Activated CD8-positive, alpha-beta memory T cell treated with anti-CD3 and anti-CD28 coated beads for 1 hour (primary cell): ENCODE measurements around the gene TANGO6.
"Not testable (repeated sequence)": the region's sequence is repeated elsewhere in the genome, so short reads cannot be mapped to it uniquely, and the experiment has no call there.

Source experiments
- DNase-seq, 2 donors: peaks; one replicate each; pipeline ENCODE4 v3.0.0-alpha.2; 2020; ENCODE audit warnings: low read depth in 1 of 2; ENCODE audit errors: extremely low read depth in 1 of 2

Gene TANGO6

DNA sequence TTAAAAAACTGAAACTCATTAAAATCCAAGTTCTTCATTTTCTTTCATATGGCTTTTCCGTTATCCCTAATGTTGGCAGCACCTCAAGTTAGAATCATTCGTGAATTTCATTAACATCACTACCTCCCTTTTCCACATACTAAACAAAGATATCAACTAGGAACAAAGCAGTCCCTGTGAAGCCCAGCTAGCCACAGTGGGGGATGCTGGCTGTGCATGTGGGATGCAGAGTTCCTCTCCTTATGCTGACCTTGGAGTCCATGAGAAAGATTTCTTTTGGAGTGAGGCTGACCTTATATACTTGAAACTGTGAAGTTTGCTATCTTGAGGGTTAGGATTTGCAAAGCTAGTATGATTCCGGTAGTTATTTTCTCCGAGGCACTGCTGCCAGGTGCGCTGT is 117.6 kb downstream of the TANGO6 start:
- no peak for DNase-seq

DNA sequence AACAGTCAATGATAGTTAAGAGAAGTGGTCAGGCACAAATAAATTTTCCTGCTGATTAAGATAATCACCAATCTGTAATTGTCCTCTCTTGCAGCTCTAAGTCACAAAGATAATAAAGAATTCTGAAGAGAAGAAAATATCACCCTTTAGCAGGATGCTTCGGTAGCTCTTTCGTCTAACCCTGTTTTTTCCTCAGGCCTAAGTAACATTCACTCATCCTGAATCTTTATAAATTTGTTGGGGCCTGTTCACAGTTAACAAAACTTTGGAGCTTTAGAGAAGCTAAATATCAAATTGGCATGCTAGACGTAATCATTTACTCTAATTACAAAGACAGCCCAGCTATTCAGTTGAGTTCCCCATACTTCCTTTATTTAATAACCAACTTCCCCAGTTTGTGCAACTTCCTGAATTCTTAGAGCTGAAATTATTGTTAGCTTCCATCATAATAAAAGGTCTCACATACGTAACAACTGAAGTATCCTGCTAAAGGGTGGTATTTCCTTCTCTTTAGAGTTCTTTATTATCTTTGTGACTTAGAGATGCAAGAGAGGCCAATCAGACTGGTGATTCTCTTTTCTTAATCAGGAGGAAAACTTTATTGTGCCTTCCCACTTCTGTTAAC is 118.6 kb downstream of the TANGO6 start:
- no peak for DNase-seq

DNA sequence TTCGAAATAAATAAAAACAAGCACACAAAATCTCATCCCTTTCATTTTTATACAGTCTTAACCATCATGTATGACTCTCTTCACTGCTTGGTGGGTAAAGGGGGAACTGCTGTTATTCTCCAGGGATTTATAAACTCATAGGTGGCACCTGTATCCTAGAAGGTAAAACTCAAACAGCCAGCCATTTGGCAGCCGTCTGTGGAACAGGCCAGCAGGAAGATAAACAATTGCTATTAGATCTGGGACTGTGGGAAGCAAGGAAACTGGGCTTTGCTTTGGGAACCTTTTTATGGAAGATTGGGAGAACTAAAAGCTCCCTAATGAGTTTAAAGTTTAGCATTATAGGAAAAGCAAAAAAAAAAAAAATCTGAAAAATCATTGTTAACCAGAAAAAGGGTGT is 126.0 kb downstream of the TANGO6 start:
- DNase-seq, result no peak

DNA sequence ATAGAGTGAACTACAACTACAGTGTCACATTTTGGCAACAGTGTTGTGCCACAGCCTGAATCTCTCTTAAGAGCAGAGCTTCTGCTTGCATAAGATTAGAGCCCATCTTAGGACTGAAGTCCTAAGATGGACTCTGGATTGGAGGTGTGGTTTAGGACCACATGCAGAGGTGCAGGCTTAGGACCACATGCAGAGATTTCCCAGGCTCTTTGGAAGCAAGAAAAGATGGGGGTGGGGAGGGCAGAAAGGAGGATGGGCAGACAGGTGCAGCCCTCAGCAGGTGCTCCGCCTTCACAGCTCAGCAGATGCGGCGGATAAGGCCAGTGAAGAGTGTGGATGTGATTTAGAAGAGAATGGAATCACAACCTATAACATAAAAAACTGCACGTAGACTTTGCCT is 128.7 kb downstream of the TANGO6 start:
- no peak for DNase-seq

DNA sequence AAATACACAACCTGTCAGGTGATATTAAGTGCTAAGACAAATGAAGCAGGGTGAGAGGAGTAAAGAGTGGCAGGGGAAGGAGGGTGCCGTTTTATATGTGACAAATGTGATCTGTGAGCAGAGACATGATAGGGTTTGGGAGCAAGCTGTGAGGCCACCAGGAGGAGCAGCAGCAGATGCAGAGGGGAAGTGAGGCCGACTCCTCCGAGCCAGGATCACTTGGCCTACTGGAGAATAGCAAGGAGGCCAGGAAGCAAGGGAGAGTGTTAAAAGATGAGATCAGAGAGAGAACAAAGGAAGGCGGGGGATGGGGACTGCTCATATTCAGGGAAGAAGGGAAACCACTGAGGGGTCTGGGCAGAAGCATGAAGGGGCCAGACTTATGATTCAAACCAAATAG is 129.4 kb downstream of the TANGO6 start:
- DNase-seq, result no peak

DNA sequence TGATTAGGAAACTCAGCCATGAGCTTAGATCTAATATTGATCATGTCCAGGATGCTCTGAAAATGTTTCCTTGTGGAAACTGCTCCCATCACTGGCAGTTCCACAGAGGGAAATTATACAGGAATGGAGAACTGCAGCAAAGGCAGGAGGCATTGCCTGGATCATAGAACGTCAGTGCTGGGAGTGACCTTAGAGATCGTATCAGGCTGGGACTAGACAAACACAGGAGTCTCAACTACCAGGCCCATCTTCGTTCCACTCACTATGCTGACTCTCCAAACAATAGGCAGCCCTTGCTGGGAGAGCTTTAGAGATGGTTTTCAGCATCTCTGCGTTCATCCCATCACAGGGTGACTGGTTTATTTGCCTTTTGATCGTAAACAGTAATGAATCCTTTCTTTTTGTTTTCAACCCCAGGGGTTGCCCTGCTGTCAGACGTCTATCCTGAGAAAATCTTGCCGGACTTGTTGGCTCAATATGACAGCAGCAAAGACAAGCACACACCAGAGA is 130.3 kb downstream of the TANGO6 start:
- no peak for DNase-seq

DNA sequence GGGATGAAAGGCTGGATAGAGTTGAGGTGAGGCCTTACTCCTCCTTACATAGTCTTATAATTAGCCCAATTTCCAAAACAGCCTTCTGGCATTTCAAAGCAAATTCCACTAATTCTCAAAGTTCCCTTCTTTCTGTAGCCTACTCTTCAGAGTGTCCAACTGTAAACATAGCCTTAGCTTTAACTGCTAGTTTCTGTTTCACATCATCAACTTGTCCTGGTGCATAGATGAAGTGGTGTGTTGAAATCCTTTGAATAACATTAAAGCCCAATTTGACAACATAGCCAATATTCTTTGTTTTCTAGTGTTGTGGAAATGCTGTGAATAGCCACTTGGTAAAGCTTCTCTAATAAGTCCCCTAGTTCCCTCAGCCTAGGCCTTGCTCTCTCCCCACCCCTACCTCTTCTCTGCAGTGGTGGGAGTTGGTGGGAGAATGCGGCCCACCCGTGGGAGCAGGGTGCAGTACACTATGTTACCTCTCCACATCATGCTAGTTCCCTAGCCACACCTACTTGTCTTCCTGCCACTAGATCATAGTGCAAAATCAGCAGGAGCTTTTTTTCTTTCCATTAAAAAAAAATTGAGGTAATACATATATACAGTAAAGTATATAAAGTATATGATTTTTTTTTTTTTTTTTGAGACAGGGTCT is 135.1 kb downstream of the TANGO6 start:
- no peak for DNase-seq

DNA sequence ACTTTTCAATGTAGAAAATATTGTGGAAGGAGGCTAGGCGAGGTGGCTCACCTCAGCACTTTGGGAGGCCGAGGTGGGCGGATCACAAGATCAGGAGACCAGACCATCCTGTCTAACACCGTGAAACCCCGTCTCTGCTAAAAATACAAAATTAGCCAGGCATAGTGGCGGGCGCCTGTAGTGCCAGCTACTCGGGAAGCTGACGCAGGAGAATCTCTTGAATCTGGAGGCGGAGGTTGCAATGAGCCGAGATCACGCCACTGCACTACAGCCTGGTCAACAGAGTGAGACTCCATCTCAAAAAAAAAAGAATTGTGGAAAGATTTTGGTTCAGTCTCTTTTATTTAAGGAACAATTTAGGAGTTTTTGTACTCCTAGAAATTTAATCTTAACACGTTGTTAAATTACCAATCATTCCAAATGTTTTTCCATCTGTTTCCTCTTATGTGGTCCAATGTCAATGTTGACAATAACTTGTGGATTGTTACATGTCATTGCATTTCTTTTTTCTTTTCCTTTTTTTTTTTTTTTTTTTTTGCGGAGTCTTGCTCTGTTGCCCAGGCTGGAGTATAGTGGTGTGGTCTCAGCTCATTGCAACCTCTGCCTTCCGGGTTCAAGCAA is 137.5 kb downstream of the TANGO6 start:
- no peak for DNase-seq

DNA sequence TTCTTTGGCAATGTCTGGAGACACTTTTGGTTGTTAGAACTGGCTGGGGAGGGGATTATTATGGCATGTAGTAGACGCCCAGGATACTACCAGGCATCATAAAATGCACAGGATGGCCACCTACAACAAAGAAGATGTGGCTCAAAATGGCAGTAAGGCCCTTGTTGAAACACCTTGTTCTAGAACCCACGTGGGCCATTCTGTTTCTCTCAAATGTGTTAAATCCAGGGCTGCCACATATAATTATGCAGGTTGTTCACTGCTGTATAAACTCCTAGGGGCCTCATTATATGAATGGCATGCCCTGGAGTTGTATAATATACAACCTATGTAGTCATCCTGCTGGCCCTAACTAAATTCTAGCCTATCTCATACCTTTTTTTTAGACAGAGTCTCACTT is 138.6 kb downstream of the TANGO6 start:
- no peak for DNase-seq

DNA sequence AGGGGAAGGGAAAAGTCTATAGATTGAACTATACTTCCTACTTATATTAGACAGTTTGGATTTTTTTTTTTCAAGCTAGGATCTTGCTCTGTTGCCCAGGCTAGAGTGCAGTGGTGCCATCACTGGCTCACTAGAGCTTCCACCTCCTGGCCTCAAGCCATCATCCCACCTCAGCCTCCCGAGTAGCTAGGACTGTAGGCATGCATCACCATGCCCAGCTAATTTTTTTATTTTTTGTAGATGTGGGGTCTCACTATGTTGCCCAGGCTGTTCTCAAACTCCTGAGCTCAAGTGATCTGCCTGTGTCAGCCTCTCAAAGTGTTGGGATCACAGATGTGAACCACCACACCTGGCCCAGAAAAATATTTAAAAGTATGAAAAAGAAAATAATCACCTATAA is 141.1 kb downstream of the TANGO6 start:
- DNase-seq, result no peak

DNA sequence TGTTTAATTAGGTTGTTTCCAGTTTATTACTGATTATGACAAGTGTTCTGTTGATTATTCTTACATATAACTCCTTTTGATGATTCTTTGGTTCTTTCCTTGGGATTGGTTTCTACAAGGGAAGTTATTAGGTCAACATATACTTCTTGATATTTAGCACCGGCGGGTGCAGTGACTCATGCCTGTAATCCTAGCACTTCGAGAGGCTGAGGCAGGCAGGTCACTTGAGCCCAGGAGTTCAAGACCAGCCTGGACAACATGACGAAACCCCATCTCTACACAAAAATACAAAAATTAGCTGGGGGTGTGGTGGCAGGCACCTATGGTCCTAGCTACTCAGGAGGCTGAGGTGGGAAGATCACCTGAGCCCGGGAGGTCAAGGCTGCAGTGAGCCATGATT is 141.9 kb downstream of the TANGO6 start:
- DNase-seq, result no peak

DNA sequence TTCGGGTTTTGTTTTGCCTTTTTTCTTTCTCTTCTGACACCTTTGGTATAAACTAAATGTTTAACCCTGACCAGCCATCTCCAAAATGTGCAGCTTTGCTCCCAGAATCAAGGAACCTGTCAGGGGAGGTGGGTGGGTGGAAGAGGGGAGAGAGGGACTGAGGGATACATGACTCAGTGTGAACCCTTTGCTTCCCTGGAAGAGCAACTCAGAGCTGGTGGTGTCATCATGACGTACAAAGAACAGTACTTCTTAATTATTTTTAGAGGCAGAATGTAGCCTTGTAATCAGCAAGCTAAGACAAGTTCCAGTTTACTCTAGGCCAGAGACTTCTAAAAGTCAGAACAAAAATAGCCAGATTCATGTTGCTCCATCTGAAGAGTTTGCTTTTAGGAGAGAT is 142.5 kb downstream of the TANGO6 start:
- DNase-seq, result no peak

DNA sequence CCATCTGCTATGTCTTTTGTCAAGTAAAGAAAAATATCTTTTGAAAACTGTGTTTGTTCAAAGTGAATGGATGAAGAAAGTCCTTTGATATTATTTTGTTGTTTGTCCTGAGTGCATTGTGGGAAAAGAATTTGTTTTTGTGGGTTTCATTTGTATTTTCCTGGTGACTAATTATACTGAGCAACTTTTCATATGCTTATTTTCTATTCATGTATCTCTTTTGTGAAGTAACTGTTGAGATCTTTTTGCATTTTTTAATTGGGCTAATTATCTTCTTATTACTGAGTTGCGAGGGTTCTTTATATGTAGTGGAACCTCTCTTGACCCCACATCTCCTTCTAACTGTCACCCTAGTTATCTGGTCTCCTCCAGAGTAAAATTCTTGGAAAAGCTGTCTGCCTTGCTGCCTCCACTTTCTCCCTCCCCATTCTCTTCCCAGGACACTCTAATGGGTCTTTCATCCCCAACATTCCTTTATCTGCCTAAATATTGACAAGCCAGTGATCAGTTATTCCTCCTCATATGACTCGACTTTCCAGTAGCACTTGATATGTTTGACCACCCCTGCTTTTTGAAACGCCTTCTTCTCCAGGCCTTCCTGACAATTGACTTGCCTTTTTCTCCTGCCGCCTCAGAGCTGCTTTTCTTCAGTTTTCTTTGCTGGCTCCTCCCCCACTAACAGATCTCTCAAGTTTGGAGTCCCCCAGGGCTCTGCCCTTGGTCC is 144.6 kb downstream of the TANGO6 start:
- DNase-seq, result no peak

DNA sequence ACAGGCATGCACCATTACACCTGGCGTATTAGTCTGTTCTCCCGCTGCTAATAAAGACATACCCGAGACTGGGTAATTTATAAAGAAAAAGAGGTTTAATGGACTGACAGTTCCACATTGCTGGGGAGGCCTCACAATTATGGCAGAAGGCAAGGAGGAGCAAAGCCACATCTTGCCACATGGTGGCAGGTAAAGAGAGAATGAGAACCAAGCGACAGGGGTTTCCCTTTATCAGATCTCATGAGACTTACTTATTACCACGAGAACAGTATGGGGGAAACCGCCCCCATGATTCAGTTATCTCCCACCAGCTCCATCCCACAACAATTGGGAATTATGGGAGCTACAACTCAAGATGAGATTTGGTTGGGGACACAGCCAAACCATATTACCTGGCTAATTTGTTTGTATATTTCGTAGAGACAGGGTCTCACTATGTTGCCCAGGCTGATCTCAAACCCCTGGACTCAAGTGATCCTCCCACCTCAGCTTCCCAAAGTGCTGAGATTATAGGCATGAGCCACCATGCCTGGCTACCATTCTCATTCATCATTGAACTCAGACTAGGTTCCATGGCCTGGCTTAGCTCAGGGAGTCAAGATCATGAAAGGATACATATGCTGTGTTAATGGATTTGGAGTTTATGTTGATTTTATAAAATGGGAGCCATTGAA is 147.0 kb downstream of the TANGO6 start:
- not testable (repeated sequence) for DNase-seq

DNA sequence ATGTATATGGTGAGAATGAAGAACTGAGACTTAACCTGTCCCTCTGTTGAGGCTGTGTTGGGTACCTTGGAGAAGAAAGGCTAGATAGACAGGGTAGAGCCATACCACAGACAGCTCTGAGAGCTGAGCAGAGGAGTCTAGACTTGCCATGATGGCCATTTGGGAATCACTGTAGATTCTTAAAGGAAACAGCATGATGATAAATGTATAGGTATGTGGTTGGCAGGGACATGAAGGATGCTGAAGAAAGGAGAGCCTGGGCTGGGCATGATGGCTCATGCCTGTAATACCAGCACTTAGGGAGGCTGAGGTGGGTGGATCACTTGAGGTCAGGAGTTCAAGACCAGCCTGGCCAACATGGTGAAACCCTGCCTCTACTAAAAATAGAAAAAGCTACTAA is 147.7 kb downstream of the TANGO6 start:
- DNase-seq, result no peak

DNA sequence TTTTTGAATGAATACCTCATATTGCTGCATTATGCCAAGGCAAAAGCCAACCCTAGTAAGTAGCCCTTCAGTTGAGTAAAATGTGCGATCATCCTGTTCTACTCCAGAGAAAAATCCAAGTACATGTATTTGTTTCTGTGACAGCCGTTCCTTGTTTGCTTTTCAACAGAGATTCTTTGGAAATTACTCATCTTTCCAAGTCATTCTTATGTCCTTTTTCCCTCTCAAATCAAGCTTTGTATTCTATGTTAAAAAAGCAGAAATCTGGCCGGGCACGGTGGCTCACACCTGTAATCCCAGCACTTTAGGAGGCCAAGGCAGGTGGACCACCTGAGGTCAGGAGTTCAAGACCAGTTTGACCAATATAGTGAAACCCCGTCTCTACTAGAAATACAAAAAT is 149.2 kb downstream of the TANGO6 start:
- no peak for DNase-seq

DNA sequence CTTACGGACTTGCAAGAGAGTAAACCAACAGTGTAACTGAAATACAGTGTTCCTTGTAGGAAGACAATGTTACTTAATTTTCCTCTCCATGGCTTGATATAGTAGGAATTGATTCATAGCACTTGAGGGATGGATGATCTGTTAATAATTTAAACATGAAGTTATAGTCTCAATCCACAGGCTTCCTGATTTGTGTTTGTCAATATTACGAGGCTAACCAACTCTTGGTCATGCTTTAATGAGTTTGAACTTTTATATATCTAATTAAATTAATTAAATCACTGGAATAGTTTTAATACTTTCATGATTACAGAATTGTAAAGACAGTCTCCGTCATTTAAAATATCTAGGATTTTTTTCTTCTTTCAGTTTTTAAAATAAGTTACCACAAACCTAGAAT is 150.1 kb downstream of the TANGO6 start:
- DNase-seq, result no peak

DNA sequence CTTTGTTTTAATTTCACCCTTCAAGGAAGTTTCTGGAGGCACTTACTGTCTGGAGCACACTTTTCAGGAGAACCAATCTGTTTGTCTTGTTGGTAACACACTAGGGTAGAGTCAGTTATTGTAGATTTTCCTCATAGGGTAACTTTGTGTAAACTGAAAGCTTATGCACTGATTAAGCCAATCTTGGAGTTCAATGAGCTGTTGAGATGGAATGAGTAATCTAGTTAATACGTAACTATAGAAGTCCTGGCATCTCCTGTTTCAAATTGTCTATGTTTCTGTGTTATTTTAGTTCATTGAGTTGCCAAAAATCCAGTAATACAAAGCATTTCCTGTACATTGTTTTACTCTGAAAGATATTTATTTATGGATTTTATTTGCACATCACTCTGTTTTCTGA is 150.6 kb downstream of the TANGO6 start:
- DNase-seq, result no peak

DNA sequence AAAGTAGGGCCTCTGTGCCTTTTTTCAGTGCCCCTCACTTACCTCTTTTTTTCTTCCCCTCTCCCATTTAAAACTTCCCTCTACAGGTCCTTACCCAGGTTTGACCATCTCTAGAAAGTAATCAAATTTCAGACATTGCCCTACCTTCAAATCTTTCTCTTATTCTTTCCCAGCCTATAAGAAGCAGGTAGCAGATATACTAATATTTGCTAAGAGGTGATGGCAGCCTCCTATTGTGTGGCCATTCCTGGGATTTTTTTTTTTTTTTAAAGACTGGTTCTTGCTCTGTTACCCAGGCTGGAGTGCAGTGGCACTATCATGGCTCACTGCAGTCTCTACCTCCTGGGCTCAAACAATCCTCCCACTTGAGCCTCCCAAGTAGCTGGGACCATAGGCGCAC is 151.0 kb downstream of the TANGO6 start:
- no peak for DNase-seq

DNA sequence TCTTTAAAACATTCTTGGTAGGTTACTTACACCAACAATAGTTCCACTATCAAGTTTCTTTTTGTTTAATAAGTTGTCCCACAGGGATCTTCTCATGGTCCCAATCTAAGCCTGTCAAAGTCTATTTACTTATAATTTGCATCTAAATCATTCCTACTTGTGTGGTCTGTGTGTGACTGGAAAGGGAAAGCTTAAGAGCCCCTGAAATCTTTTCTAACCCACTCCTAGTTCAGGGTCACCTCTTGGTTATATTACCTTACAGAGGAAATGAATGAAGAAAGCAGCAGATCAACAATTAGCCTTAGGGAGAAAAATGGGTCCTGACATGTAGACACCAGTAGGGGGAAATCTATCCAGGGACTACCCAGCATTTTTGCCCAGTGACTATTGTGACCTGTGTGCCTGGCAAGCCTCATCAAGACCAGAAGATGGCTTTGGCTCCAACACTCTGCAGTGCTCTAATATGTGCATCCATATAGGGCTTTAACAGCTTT is 151.7 kb downstream of the TANGO6 start:
- no peak for DNase-seq

DNA sequence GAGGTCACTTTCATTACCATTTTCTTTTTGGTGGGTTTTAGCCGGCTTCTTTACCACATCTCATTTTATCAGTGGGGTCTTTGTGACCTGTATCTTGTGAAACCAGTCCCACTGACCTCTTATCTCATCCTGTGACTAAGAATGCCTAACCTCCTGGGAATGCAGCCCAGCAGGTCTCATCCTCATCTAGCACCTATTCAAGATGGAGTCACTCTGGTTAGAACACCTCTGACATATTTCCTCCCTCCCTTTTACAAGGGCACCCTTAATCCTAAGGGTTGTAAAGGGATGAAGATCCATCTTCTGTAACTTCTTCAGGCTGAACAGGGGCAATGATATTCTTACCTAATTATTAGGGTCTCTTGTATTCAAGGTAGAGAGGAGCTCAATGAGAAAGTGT is 154.2 kb downstream of the TANGO6 start:
- no peak for DNase-seq
